CD4-positive, alpha-beta memory T cell (primary cell): ENCODE results near the gene DYDC1. TPM values are rescaled to one million over a fixed set of nuclear protein-coding genes. Genes with fewer than 3 reads are reported as not detected.

Experiments used
- CTCF ChIA-PET: fragments of 350-600 bp; sonication (Branson Sonifier 250); formaldehyde crosslinking; loops from one replicate; lab custom pipeline; 2021; ENCODE audit warnings: inconsistent platforms; ENCODE audit not compliant: partially characterized antibody; lab: Charles Lee
- POLR2A ChIA-PET: fragments of 350-600 bp; sonication (Branson Sonifier 250); formaldehyde crosslinking; loops from one replicate; lab custom pipeline; 2021; ENCODE audit not compliant: partially characterized antibody; lab: Charles Lee
- DNase-seq, 5 donors: peaks; one replicate each; pipeline versions ENCODE4 v3.0.0 to v3.0.0-alpha.2; 2020 to 2022; ENCODE audit warnings: mixed read lengths in 1 of 5
- H3K27ac ChIP-seq: one replicate; pipeline ENCODE4 v1.7.0; 2013; ENCODE audit warnings: low read depth, low read length
- H3K27me3 ChIP-seq: 2 replicates; pipeline ENCODE4 v1.7.0; 2013; ENCODE audit warnings: mild to moderate bottlenecking, low read length, moderate library complexity; ENCODE audit not compliant: insufficient read depth
- H3K36me3 ChIP-seq: 2 replicates; pipeline ENCODE4 v1.7.0; 2013; ENCODE audit warnings: mild to moderate bottlenecking, low read length, moderate library complexity; ENCODE audit not compliant: insufficient read depth
- H3K4me1 ChIP-seq: 2 replicates; pipeline ENCODE4 v1.7.0; 2013; ENCODE audit warnings: mild to moderate bottlenecking, low read length, moderate library complexity; ENCODE audit not compliant: insufficient read depth
- H3K4me3 ChIP-seq, 2 donors: one replicate each; pipeline ENCODE4 v1.7.0; 2013; ENCODE audit warnings: low read length in 2 of 2, mild to moderate bottlenecking in 1 of 2
- H3K9me3 ChIP-seq, 2 donors: one replicate each; pipeline ENCODE4 v1.7.0; 2013; ENCODE audit warnings: low read length in 2 of 2, control low read depth in 1 of 2; ENCODE audit not compliant: control insufficient read depth in 1 of 2
- H3K27ac Mint-ChIP-seq, 7 donors: one replicate each; pipeline ENCODE4 v1.8.0; 2020 to 2021; ENCODE audit warnings: mixed read lengths in 7 of 7, mild to moderate bottlenecking in 6 of 7, inconsistent platforms in 3 of 7, moderate library complexity in 3 of 7
- H3K27me3 Mint-ChIP-seq, 2 donors: one replicate each; pipeline ENCODE4 v1.8.0; 2020 to 2021; ENCODE audit warnings: mixed read lengths in 2 of 2
- H3K36me3 Mint-ChIP-seq, 2 donors: one replicate each; pipeline ENCODE4 v1.8.0; 2020 to 2021; ENCODE audit warnings: mixed read lengths in 2 of 2, inconsistent platforms in 1 of 2, mild to moderate bottlenecking in 1 of 2
- H3K4me1 Mint-ChIP-seq, 4 donors: one replicate each; pipeline ENCODE4 v1.8.0; 2020 to 2021; ENCODE audit warnings: mixed read lengths in 4 of 4, mild to moderate bottlenecking in 1 of 4
- H3K4me3 Mint-ChIP-seq, 8 donors: one replicate each; pipeline ENCODE4 v1.8.0; 2020 to 2021; ENCODE audit warnings: mixed read lengths in 8 of 8, mild to moderate bottlenecking in 7 of 8, moderate library complexity in 6 of 8, inconsistent platforms in 3 of 8
- H3K9me3 Mint-ChIP-seq, 8 donors: one replicate each; pipeline ENCODE4 v1.8.0; 2020 to 2021; ENCODE audit warnings: mixed read lengths in 8 of 8, mild to moderate bottlenecking in 5 of 8, inconsistent platforms in 3 of 8, moderate library complexity in 1 of 8
- intact Hi-C: fragments of 100-400 bp; cut with micrococcal nuclease; formaldehyde crosslinking; loops from one replicate; pipeline ENCODE4 v1.15.1; 2023
- polyA plus RNA-seq, 2 donors: library from polyadenylated mRNA; unstranded; fragments of 300-500 nt; fragmentation: Illumina TruSeq; gene quantifications; one replicate each; pipeline ENCODE4 v1.2.3, GENCODE V29; 2021
- total RNA-seq, 2 experiments: library from RNA; stranded (reverse); gene quantifications; one replicate each; pipeline ENCODE4 v1.2.3, GENCODE V29; 2021

DYDC1 gene
- total and polyA plus RNA-seq, 4 experiments from 2014 or later: not detected

DNA sequence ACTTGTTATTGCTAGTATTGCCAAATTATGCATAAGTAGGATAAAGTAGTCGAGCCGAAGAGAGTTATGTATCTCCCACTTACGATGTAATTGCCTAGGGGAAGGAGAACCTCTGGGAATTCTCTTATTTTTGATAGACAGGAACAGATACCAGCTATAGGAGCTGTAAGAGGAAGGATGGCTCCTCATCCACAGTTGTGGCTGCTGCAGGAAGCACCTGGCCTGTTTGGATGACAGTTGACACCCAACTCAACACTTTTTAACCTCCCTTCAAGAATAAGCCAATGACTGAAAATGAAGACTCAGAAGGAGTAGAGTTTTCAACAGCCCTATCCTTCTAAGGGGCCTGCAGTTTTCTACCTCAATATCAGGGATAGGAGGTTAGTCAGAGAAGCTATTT lies 6.3 kb downstream of the DYDC1 start:
- ChIA-PET POLR2A (no interaction called here), CTCF (interaction anchor here (1.0 kb wide), 1 partner anchor 28 kb away, joined by 3 read pairs; no protein-coding TSS in a partner anchor)
- H3K4me3 Mint-ChIP-seq: no peak overlapping the region
- no peaks in the 10 kb centered on the region for H3K9me3 ChIP-seq
- intact Hi-C loops: no loop called here
- no peak overlapping the region for H3K4me3 ChIP-seq
- no peaks in the 10 kb centered on the region for H3K4me1 ChIP-seq
- H3K36me3 ChIP-seq: no peaks in the 10 kb centered on the region
- no peaks in the 10 kb centered on the region for H3K27me3 ChIP-seq
- peaks cover 20 to 21% of the 10 kb centered on the region in 2 donors for H3K27me3 Mint-ChIP-seq
- no peak overlapping the region for H3K27ac ChIP-seq
- no peaks in the 10 kb centered on the region for H3K36me3 Mint-ChIP-seq
- H3K4me1 Mint-ChIP-seq: peaks cover 0 to under 1% (median 0%) of the 10 kb centered on the region in 4 donors
- H3K27ac Mint-ChIP-seq: no peak overlapping the region
- no peak for DNase-seq
- no peaks in the 10 kb centered on the region for H3K9me3 Mint-ChIP-seq

DNA sequence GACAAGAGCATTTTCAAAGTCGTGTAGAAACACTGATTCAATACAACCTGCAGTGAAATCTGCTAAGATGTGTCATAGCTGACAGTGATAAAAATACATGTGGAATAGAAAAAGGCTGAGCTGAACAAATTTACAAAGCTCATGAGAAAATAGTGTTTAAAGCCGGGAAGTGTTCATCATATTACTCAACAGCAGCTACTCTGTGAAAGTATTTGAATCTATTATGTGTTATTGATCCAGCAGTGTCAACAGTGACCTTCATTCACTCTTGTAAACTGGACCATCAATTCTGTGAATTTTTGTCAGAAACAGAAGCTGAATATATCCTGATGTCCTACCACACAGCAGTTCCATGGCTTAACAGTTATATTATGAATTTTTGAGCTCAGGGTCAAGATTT lies 11.6 kb downstream of the DYDC1 start:
- Mint-ChIP-seq H3K9me3 (no peaks in the 10 kb centered on the region), H3K27me3 (peaks cover 0 to under 1% of the 10 kb centered on the region in 2 donors), H3K4me1 (no peaks in the 10 kb centered on the region), H3K36me3 (no peaks in the 10 kb centered on the region), H3K4me3 (no peak overlapping the region), H3K27ac (no peak overlapping the region)
- intact Hi-C loops: no loop called here
- POLR2A ChIA-PET: no interaction called here
- no peak overlapping the region for H3K27ac ChIP-seq
- no peaks in the 10 kb centered on the region for H3K4me1 ChIP-seq
- H3K27me3 ChIP-seq: no peaks in the 10 kb centered on the region
- DNase-seq: no peak
- no peaks in the 10 kb centered on the region for H3K9me3 ChIP-seq
- CTCF ChIA-PET: no interaction called here
- H3K4me3 ChIP-seq: no peak overlapping the region
- no peaks in the 10 kb centered on the region for H3K36me3 ChIP-seq

DNA sequence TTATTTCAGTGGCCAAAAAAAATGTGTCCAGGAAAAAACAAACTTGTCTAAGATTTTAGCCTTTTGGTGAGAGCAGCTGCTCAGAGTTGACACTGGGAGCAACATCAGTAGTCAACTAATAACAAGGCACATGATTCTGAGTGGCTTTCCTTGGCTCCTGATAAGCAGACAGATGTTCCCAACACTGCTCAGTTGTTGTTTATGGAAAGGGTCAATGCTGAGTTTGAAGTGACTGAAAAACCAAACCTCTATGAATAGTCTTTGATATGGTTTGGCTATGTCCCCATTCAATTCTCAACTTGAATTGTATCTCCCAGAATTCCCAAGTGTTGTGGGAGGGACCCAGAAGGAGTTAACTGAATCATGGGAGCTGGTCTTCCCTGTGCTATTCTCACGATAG lies 12.3 kb downstream of the DYDC1 start:
- Histone ChIP-seq H3K4me3 (no peak overlapping the region), H3K27me3 (no peaks in the 10 kb centered on the region), H3K36me3 (no peaks in the 10 kb centered on the region), H3K27ac (no peak overlapping the region), H3K4me1 (no peaks in the 10 kb centered on the region), H3K9me3 (no peaks in the 10 kb centered on the region)
- no peaks in the 10 kb centered on the region for H3K36me3 Mint-ChIP-seq
- no peak for DNase-seq
- no peaks in the 10 kb centered on the region for H3K27me3 Mint-ChIP-seq
- no peaks in the 10 kb centered on the region for H3K9me3 Mint-ChIP-seq
- H3K27ac Mint-ChIP-seq: no peak overlapping the region
- no peaks in the 10 kb centered on the region for H3K4me1 Mint-ChIP-seq
- CTCF ChIA-PET: no interaction called here
- H3K4me3 Mint-ChIP-seq: no peak overlapping the region
- POLR2A ChIA-PET: no interaction called here
- intact Hi-C loops: no loop called here

DNA sequence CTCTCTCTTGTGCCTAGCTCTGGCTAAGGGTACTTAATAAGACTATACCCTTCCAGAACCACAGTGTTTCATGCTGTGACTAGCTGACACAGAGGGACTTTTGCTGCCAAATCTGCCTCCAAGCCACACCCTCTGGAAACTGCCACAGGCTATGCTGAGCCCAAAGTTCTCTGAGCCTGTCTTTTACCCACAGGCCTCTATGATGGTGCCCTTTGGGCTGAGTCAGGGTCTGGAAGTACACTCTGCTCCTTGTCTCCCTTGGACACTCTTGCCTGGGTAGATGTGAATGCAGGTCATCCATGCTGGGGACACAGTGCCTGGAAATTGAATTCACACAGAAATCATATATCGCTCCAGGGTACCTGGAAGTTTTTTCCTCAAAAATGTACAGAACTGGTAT lies 22.6 kb downstream of the DYDC1 start:
- ChIA-PET CTCF (no interaction called here), POLR2A (no interaction called here)
- Histone ChIP-seq H3K9me3 (no peaks in the 10 kb centered on the region), H3K36me3 (no peaks in the 10 kb centered on the region), H3K27ac (no peak overlapping the region), H3K27me3 (no peaks in the 10 kb centered on the region), H3K4me3 (no peak overlapping the region), H3K4me1 (no peaks in the 10 kb centered on the region)
- peaks cover 0 to 2% of the 10 kb centered on the region in 2 donors for H3K27me3 Mint-ChIP-seq
- H3K4me1 Mint-ChIP-seq: no peaks in the 10 kb centered on the region
- H3K4me3 Mint-ChIP-seq: no peak overlapping the region
- intact Hi-C loops: no loop called here
- H3K27ac Mint-ChIP-seq: no peak overlapping the region
- DNase-seq: no peak
- peaks cover 0 to 2% (median 0%) of the 10 kb centered on the region in 8 donors for H3K9me3 Mint-ChIP-seq
- no peaks in the 10 kb centered on the region for H3K36me3 Mint-ChIP-seq

DNA sequence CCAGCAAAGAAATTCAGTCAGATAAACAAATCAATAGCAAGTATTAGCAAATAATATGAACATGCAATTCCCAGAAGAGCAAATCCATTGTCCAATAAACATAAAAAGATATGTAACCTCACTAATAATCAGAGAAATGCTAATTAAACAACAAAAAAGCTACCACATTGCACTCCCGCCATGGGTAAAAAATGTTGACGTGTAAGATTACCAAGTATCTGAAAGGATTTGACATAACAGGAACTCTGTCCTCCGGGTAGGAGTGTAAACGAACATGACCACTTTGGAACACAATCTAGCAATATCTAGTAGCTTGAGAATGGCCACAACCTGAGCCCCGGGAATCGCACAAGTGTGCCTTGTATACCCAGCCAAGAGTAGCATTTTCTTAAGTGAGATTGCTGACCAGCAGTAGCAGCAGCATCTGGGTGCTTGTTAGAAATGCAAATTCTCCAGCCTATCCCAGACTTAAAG lies 31.6 kb downstream of the DYDC1 start:
- intact Hi-C loops: no loop called here
- H3K27me3 Mint-ChIP-seq: peaks cover 4% of the 10 kb centered on the region in 2 donors
- H3K4me1 ChIP-seq: no peaks in the 10 kb centered on the region
- no peak overlapping the region for H3K4me3 ChIP-seq
- H3K27me3 ChIP-seq: no peaks in the 10 kb centered on the region
- H3K4me1 Mint-ChIP-seq: no peaks in the 10 kb centered on the region
- ChIA-PET POLR2A (no interaction called here), CTCF (no interaction called here)
- no peak overlapping the region for H3K4me3 Mint-ChIP-seq
- H3K27ac ChIP-seq: no peak overlapping the region
- DNase-seq: no peak
- no peaks in the 10 kb centered on the region for H3K36me3 Mint-ChIP-seq
- no peaks in the 10 kb centered on the region for H3K36me3 ChIP-seq
- no peaks in the 10 kb centered on the region for H3K9me3 ChIP-seq
- H3K27ac Mint-ChIP-seq: no peak overlapping the region
- no peaks in the 10 kb centered on the region for H3K9me3 Mint-ChIP-seq

DNA sequence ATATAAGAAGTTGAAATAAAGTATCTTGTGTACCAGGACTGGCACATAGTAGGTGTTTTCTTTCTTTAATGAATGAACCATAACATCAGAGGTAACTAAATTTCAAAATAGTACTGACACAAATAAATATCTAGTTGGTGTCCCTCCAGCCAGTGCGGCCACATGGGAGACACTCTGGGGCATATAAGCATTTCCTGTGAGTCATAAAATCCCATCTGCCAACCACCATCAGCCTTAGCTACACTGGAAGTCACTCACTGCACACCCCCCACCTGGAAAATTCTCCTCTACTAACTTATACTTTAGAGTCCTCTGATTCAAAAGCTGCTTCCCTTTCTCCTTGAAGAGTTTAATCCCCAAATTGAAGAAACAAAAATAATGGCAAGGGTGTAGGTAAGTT lies 32.5 kb downstream of the DYDC1 start:
- Mint-ChIP-seq H3K27ac (no peak overlapping the region), H3K36me3 (no peaks in the 10 kb centered on the region), H3K27me3 (peaks cover 6 to 7% of the 10 kb centered on the region in 2 donors), H3K4me3 (no peak overlapping the region), H3K9me3 (no peaks in the 10 kb centered on the region), H3K4me1 (no peaks in the 10 kb centered on the region)
- Histone ChIP-seq H3K4me3 (no peak overlapping the region), H3K36me3 (no peaks in the 10 kb centered on the region), H3K27me3 (no peaks in the 10 kb centered on the region), H3K4me1 (no peaks in the 10 kb centered on the region), H3K9me3 (no peaks in the 10 kb centered on the region), H3K27ac (no peak overlapping the region)
- DNase-seq: no peak
- CTCF ChIA-PET: no interaction called here
- intact Hi-C loops: no loop called here
- POLR2A ChIA-PET: no interaction called here

DNA sequence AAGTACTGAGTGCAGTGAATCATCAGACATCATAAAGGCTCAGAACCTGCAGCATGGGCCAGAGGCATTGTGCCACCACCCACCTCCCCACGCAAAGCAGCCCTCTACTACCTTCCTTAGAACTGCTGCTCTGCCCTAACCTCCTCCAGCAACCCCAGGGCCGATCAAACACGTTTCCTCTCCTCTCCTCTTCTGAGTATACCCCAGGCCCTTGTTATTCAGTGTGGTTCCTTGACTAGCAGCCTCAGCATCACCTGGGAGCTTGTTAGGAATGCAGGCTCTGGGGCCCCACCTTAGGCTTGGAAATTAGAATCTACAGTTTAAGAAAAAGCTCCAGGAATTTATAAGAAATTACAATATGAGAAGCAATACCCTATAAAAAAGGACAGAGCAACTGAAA lies 33.2 kb downstream of the DYDC1 start:
- Mint-ChIP-seq H3K36me3 (no peaks in the 10 kb centered on the region), H3K27me3 (peaks cover 6 to 9% of the 10 kb centered on the region in 2 donors), H3K4me3 (no peak overlapping the region), H3K4me1 (no peaks in the 10 kb centered on the region), H3K27ac (no peak overlapping the region), H3K9me3 (no peaks in the 10 kb centered on the region)
- H3K9me3 ChIP-seq: no peaks in the 10 kb centered on the region
- H3K4me1 ChIP-seq: no peaks in the 10 kb centered on the region
- H3K36me3 ChIP-seq: no peaks in the 10 kb centered on the region
- POLR2A ChIA-PET: no interaction called here
- DNase-seq: no peak
- no peaks in the 10 kb centered on the region for H3K27me3 ChIP-seq
- no peak overlapping the region for H3K4me3 ChIP-seq
- no peak overlapping the region for H3K27ac ChIP-seq
- intact Hi-C loops: no loop called here
- CTCF ChIA-PET: no interaction called here

DNA sequence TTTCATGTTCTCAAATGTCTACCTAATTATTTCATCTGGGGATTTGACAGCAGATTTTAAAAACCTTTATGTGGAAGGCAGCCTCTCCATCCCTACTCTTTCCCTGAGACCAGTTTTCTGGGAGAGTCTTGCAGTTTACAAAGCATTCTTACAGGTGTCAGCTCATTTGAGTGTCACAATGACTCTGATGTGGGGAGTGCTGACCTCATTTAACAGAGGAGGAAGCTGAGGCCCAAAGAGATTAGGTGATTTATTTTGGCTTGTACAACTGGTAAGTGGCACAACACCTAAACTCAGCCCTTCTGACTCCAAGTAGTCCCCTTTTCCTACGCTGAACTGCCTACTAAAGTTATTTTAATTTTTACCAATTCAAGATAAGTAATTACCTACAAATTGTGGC lies 33.8 kb downstream of the DYDC1 start:
- no peaks in the 10 kb centered on the region for H3K27me3 ChIP-seq
- H3K4me3 Mint-ChIP-seq: no peak overlapping the region
- H3K4me1 Mint-ChIP-seq: no peaks in the 10 kb centered on the region
- CTCF ChIA-PET: no interaction called here
- H3K9me3 Mint-ChIP-seq: no peaks in the 10 kb centered on the region
- no peak overlapping the region for H3K27ac Mint-ChIP-seq
- H3K27ac ChIP-seq: no peak overlapping the region
- no peak for DNase-seq
- H3K27me3 Mint-ChIP-seq: peaks cover 6 to 9% of the 10 kb centered on the region in 2 donors
- POLR2A ChIA-PET: no interaction called here
- H3K4me3 ChIP-seq: no peak overlapping the region
- no peaks in the 10 kb centered on the region for H3K4me1 ChIP-seq
- no peaks in the 10 kb centered on the region for H3K36me3 ChIP-seq
- no peaks in the 10 kb centered on the region for H3K9me3 ChIP-seq
- H3K36me3 Mint-ChIP-seq: no peaks in the 10 kb centered on the region
- intact Hi-C loops: no loop called here
